ENCODE data around the gene IL1RAPL1. TPM values are rescaled to one million over a fixed set of nuclear protein-coding genes. Genes with fewer than 3 reads are reported as not detected.

Gene IL1RAPL1
- total and polyA plus RNA-seq, 9 of the 15 experiments (the other 6 are each of a cell fraction or from before 2014, with no cell fraction given): 0.04 to 0.07 (median 0.04) TPM; not detected in 6

DNA sequence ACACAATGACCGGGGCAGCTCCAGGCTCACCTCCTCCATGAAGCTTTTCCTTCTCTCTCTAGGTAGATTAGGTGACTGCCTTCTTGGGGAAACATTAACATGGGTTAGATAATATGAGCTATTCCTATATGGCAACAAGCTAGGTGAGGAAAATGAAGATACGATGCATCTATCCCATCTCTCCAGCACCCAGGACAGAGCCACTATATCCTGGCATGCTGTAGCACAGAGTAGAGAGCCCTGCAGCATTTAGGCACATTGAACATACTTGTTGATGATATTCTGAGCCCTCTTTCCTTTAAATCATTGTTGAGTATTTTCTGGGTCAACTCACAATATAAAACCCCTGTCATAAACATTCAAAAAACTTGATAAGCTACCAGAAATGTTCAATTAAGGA is 1133.9 kb downstream of the IL1RAPL1 start:
- no peak overlapping the region for H2AFZ ChIP-seq (ENCODE audit: low read depth, low read length)
- no peak overlapping the region for H3K4me3 ChIP-seq
- H3K27ac ChIP-seq (ENCODE audit: extremely low read depth, low read depth, low read length): no peak overlapping the region
- no peaks in the 10 kb centered on the region for H4K20me1 ChIP-seq (replicated peaks; ENCODE audit: control insufficient read depth, insufficient read depth, low read length)
- H3K79me2 ChIP-seq (ENCODE audit: control insufficient read depth, insufficient read depth, low read length): no peaks in the 10 kb centered on the region
- TF ChIP-seq ZNF717 (CRISPR knock-in tag; IDR thresholded peaks at IDR 0.05) (no peak), TFAP4 (CRISPR knock-in tag; IDR thresholded peaks at IDR 0.05; ENCODE audit: borderline replicate concordance) (no peak), MEF2A (IDR thresholded peaks at IDR 0.05; ENCODE audit: control insufficient read depth, low read depth, low read length) (no peak), SETDB1 (IDR thresholded peaks at IDR 0.05; ENCODE audit: low read length) (no peak), ZNF75A (CRISPR knock-in tag; IDR thresholded peaks at IDR 0.05) (no peak), FOXK1 (CRISPR knock-in tag; IDR thresholded peaks at IDR 0.05; ENCODE audit: borderline replicate concordance) (no peak), ZC3H4 (CRISPR knock-in tag; IDR thresholded peaks at IDR 0.05; ENCODE audit: borderline replicate concordance) (no peak), CTCFL (IDR thresholded peaks at IDR 0.05; ENCODE audit: borderline replicate concordance, insufficient read depth, low read depth, low read length, poor library complexity, severe bottlenecking) (no peak), ZNF699 (CRISPR knock-in tag; IDR thresholded peaks at IDR 0.05; ENCODE audit: insufficient replicate concordance) (no peak), LEF1 (IDR thresholded peaks at IDR 0.05) (no peak), MTA1 (IDR thresholded peaks at IDR 0.05; ENCODE audit: borderline replicate concordance) (no peak), MEF2D (tag; conservative IDR thresholded peaks at IDR 0.05; ENCODE audit: low read depth) (no peak), ILF3 (IDR thresholded peaks at IDR 0.05; ENCODE audit: borderline replicate concordance) (no peak), POU5F1 (IDR thresholded peaks at IDR 0.05; ENCODE audit: borderline replicate concordance, low read depth, low read length, partially characterized antibody) (no peak), ZNF239 (CRISPR knock-in tag; IDR thresholded peaks at IDR 0.05) (no peak), BCL6 (CRISPR knock-in tag; IDR thresholded peaks at IDR 0.05) (no peak), TEAD4 (IDR thresholded peaks at IDR 0.05; ENCODE audit: low read length) (no peak), TEAD4 (CRISPR knock-in tag; IDR thresholded peaks at IDR 0.05; ENCODE audit: borderline replicate concordance) (no peak)
- TF ChIP-seq, protein P1, sequence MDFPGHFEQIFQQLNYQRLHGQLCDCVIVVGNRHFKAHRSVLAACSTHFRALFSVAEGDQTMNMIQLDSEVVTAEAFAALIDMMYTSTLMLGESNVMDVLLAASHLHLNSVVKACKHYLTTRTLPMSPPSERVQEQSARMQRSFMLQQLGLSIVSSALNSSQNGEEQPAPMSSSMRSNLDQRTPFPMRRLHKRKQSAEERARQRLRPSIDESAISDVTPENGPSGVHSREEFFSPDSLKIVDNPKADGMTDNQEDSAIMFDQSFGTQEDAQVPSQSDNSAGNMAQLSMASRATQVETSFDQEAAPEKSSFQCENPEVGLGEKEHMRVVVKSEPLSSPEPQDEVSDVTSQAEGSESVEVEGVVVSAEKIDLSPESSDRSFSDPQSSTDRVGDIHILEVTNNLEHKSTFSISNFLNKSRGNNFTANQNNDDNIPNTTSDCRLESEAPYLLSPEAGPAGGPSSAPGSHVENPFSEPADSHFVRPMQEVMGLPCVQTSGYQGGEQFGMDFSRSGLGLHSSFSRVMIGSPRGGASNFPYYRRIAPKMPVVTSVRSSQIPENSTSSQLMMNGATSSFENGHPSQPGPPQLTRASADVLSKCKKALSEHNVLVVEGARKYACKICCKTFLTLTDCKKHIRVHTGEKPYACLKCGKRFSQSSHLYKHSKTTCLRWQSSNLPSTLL (IDR thresholded peaks at IDR 0.05): no peak
- intact Hi-C loops (cut with micrococcal nuclease): no loop called here
- H3K9me3 ChIP-seq (replicated peaks; ENCODE audit: control insufficient read depth, insufficient read depth, low read depth, low read length): no peaks in the 10 kb centered on the region
- POLR2A ChIA-PET: no interaction called here
- WGBS (ENCODE audit: insufficient coverage, low coverage, missing lambda C conversion rate): 0% methylated on average over 2 of the region's 2 CpGs
- H3K27me3 ChIP-seq (ENCODE audit: control insufficient read depth in 2 of 2, insufficient read depth in 2 of 2, low read length in 2 of 2): no peaks in the 10 kb centered on the region
- no peak overlapping the region for H3K4me2 ChIP-seq (ENCODE audit: insufficient read depth, low read length)
- no peak for ATAC-seq
- no peaks in the 10 kb centered on the region for H3K36me3 ChIP-seq (ENCODE audit: control insufficient read depth, insufficient read depth, low read length)
- no TSS peak for BruUV-seq (replicated peaks)
- H3K4me1 ChIP-seq (replicated peaks in 1 of 2; ENCODE audit: control insufficient read depth in 2 of 2, insufficient read depth in 2 of 2, low read length in 2 of 2): no peaks in the 10 kb centered on the region
- DNase-seq (ENCODE audit: extremely low read depth in 1 of 4, low spot score in 3 of 4): no peak
- in situ Hi-C loops (cut with MboI): no loop called here
- no peak for FAIRE-seq
- H3K9me1 ChIP-seq (ENCODE audit: control insufficient read depth, insufficient read depth, low read length): no peaks in the 10 kb centered on the region
- CTCF ChIA-PET (ENCODE audit: low intra/inter-chr PET ratio): no interaction called here
- no peak overlapping the region for H3K9ac ChIP-seq (ENCODE audit: insufficient read depth in 1 of 2, low read depth in 2 of 2, low read length in 2 of 2)

Measured in K562 (cell line).